ENCODE results near the gene TMEM212. TPM values are rescaled to one million over a fixed set of nuclear protein-coding genes. Genes with fewer than 3 reads are reported as not detected.

Gene TMEM212
- total RNA-seq, 2 donors from 2014 or later: not detected

GRCh38 chr3:171833789-171834460 is 9.2 kb upstream of the TMEM212 start:
- Mint-ChIP-seq H3K4me1 (peaks cover 20% of the 10 kb centered on the region), H3K36me3 (ENCODE audit: low read depth) (no peaks in the 10 kb centered on the region), H3K27me3 (ENCODE audit: insufficient read depth) (no peaks in the 10 kb centered on the region), H3K4me3 (no peak overlapping the region), H3K9me3 (no peaks in the 10 kb centered on the region), H3K27ac (no peak overlapping the region)
- no peaks in the 10 kb centered on the region for H3K27me3 ChIP-seq (ENCODE audit: control insufficient read depth, insufficient read depth, low read length, poor library complexity, severe bottlenecking)
- H3K4me1 ChIP-seq (ENCODE audit: control insufficient read depth, insufficient read depth, low read length): peaks cover 8% of the 10 kb centered on the region
- DNase-seq: no peak
- no peak overlapping the region for H3K9ac ChIP-seq (ENCODE audit: extremely low read depth, low read length, poor library complexity, severe bottlenecking)
- no peaks in the 10 kb centered on the region for H3K9me3 ChIP-seq (ENCODE audit: control insufficient read depth, low read length)
- WGBS, 2 experiments (ENCODE audit: insufficient coverage in 1 of 2, insufficient read length in 1 of 2): 90% methylated on average over 3 of the region's 3 CpGs; no CpG with 5 or more reads in 1 of the 2 experiments
- no peak overlapping the region for H3K27ac ChIP-seq (ENCODE audit: low read depth, low read length)
- peak; percentile 52 for TF ChIP-seq CTCF (conservative IDR thresholded peaks at IDR 0.05)
- no peak overlapping the region for H3K4me3 ChIP-seq (ENCODE audit: low read length)
- H3K36me3 ChIP-seq (ENCODE audit: control insufficient read depth, insufficient read depth, low read length): no peaks in the 10 kb centered on the region

DNA sequence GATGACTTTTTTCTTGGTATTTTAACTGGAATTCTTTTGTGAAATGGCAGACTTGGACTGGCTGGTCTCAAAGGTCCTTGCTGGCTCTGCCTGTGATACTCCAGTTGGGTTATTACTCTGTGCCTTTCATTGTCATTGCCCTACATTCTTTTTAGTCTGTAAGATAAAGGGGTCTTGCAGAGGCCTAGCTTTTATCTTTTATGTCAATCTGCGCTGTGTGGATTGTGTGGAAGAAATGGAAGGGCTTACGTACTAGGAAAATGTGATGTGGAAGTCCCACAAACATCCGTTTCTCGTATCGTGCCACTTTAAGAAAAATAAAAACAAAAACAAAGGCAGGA is 8.7 kb upstream of the TMEM212 start:
- H3K27ac Mint-ChIP-seq: peak overlapping the region; percentile 15
- peak overlapping the region; percentile 3 for H3K27ac ChIP-seq (ENCODE audit: low read depth, low read length)
- H3K4me3 Mint-ChIP-seq: no peak overlapping the region

GRCh38 chr3:171835116-171835515 is 8.0 kb upstream of the TMEM212 start:
- Mint-ChIP-seq H3K27me3 (ENCODE audit: insufficient read depth) (no peaks in the 10 kb centered on the region), H3K4me3 (no peak overlapping the region), H3K36me3 (ENCODE audit: low read depth) (no peaks in the 10 kb centered on the region), H3K9me3 (no peaks in the 10 kb centered on the region), H3K27ac (no peak overlapping the region), H3K4me1 (peaks cover 18% of the 10 kb centered on the region)
- H3K4me1 ChIP-seq (ENCODE audit: control insufficient read depth, insufficient read depth, low read length): peaks cover 8% of the 10 kb centered on the region
- DNase-seq: no peak
- no peak overlapping the region for H3K4me3 ChIP-seq (ENCODE audit: low read length)
- H3K9ac ChIP-seq (ENCODE audit: extremely low read depth, low read length, poor library complexity, severe bottlenecking): no peak overlapping the region
- no peaks in the 10 kb centered on the region for H3K9me3 ChIP-seq (ENCODE audit: control insufficient read depth, low read length)
- WGBS, 2 experiments (ENCODE audit: insufficient coverage in 1 of 2, insufficient read length in 1 of 2): 92 to 97% methylated on average over 4 to 5 of the region's 5 CpGs
- no peaks in the 10 kb centered on the region for H3K36me3 ChIP-seq (ENCODE audit: control insufficient read depth, insufficient read depth, low read length)
- H3K27ac ChIP-seq (ENCODE audit: low read depth, low read length): no peak overlapping the region
- H3K27me3 ChIP-seq (ENCODE audit: control insufficient read depth, insufficient read depth, low read length, poor library complexity, severe bottlenecking): no peaks in the 10 kb centered on the region
- TF ChIP-seq CTCF (conservative IDR thresholded peaks at IDR 0.05): no peak

More for the DNA sequence above, 8.7 kb upstream of the TMEM212 start:
- Mint-ChIP-seq H3K27me3 (ENCODE audit: insufficient read depth) (no peaks in the 10 kb centered on the region), H3K36me3 (ENCODE audit: low read depth) (no peaks in the 10 kb centered on the region), H3K4me1 (peaks cover 20% of the 10 kb centered on the region), H3K9me3 (no peaks in the 10 kb centered on the region)
- 76 to 89% methylated on average over 3 to 5 of the region's 5 CpGs for WGBS, 2 experiments (ENCODE audit: insufficient coverage in 1 of 2, insufficient read length in 1 of 2)
- Histone ChIP-seq H3K9ac (ENCODE audit: extremely low read depth, low read length, poor library complexity, severe bottlenecking) (no peak overlapping the region), H3K27me3 (ENCODE audit: control insufficient read depth, insufficient read depth, low read length, poor library complexity, severe bottlenecking) (no peaks in the 10 kb centered on the region), H3K9me3 (ENCODE audit: control insufficient read depth, low read length) (no peaks in the 10 kb centered on the region), H3K4me3 (ENCODE audit: low read length) (no peak overlapping the region), H3K36me3 (ENCODE audit: control insufficient read depth, insufficient read depth, low read length) (no peaks in the 10 kb centered on the region), H3K4me1 (ENCODE audit: control insufficient read depth, insufficient read depth, low read length) (peaks cover 8% of the 10 kb centered on the region)
- no peak for DNase-seq
- TF ChIP-seq CTCF (conservative IDR thresholded peaks at IDR 0.05): no peak

Measured in endodermal cell (in vitro differentiated cells).